ENCODE measurements around the gene SPDYE1.
"Not testable (repeated sequence)": the region's sequence is repeated elsewhere in the genome, so short reads cannot be mapped to it uniquely, and the experiment has no call there.

The SPDYE1 gene

GRCh38 chr7:43969586-43969985 is 28.1 kb upstream of the SPDYE1 start:
- H3K27me3 ChIP-seq (ENCODE audit: control insufficient read depth in 3 of 3, insufficient read depth in 3 of 3, low read depth in 1 of 3, low read length in 3 of 3); H4K8ac ChIP-seq (ENCODE audit: low read depth, low read length); H3K9me3 ChIP-seq (replicated peaks in 1 of 2; ENCODE audit: control insufficient read depth in 2 of 2, insufficient read depth in 1 of 2, low read depth in 1 of 2, low read length in 2 of 2); H3K4me3 ChIP-seq (ENCODE audit: low read length in 2 of 2); H2AFZ ChIP-seq (ENCODE audit: low read length); H3K79me1 ChIP-seq (ENCODE audit: low read depth, low read length); H3K4me1 ChIP-seq (ENCODE audit: control insufficient read depth in 2 of 2, insufficient read depth in 1 of 2, low read depth in 1 of 2, low read length in 2 of 2); H2BK12ac ChIP-seq (ENCODE audit: low read length); H3K36me3 ChIP-seq (replicated peaks in 1 of 2; ENCODE audit: control insufficient read depth in 2 of 2, insufficient read depth in 2 of 2, low read length in 2 of 2); H2BK15ac ChIP-seq (ENCODE audit: low read length); H3K4ac ChIP-seq (ENCODE audit: low read length); H2AK5ac ChIP-seq (ENCODE audit: low read depth, low read length); H3K18ac ChIP-seq (ENCODE audit: low read length); H2BK5ac ChIP-seq (ENCODE audit: low read length); DNase-seq (ENCODE audit: low spot score); H4K91ac ChIP-seq (ENCODE audit: low read depth, low read length, poor library complexity); H3K4me2 ChIP-seq (ENCODE audit: insufficient read depth, low read length, poor library complexity, severe bottlenecking); H2BK120ac ChIP-seq (ENCODE audit: low read depth, low read length); H3K14ac ChIP-seq (ENCODE audit: low read length); H3K9ac ChIP-seq (ENCODE audit: low read depth, low read length, poor library complexity); H3K23ac ChIP-seq (ENCODE audit: low read depth, low read length, poor library complexity); H3K27ac ChIP-seq (replicated peaks; ENCODE audit: low read length): not testable (repeated sequence)
- WGBS, 2 donors (ENCODE audit: extremely low coverage in 2 of 2, insufficient read length in 2 of 2, insufficient replicate concordance in 1 of 2) = no CpG with 5 or more reads among the region's 11 CpGs

- not testable (repeated sequence) for H2BK5ac ChIP-seq (ENCODE audit: low read length); H2BK120ac ChIP-seq (ENCODE audit: low read depth, low read length); H3K4ac ChIP-seq (ENCODE audit: low read length); H2AFZ ChIP-seq (ENCODE audit: low read length); H3K23ac ChIP-seq (ENCODE audit: low read depth, low read length, poor library complexity); DNase-seq (ENCODE audit: low spot score); H4K91ac ChIP-seq (ENCODE audit: low read depth, low read length, poor library complexity); H2AK5ac ChIP-seq (ENCODE audit: low read depth, low read length); H3K4me3 ChIP-seq (ENCODE audit: low read length in 2 of 2); H3K27ac ChIP-seq (replicated peaks; ENCODE audit: low read length); H3K18ac ChIP-seq (ENCODE audit: low read length); H3K4me1 ChIP-seq (ENCODE audit: control insufficient read depth in 2 of 2, insufficient read depth in 1 of 2, low read depth in 1 of 2, low read length in 2 of 2); H3K9ac ChIP-seq (ENCODE audit: low read depth, low read length, poor library complexity); H2BK15ac ChIP-seq (ENCODE audit: low read length); H3K9me3 ChIP-seq (replicated peaks in 1 of 2; ENCODE audit: control insufficient read depth in 2 of 2, insufficient read depth in 1 of 2, low read depth in 1 of 2, low read length in 2 of 2); H2BK12ac ChIP-seq (ENCODE audit: low read length); H3K14ac ChIP-seq (ENCODE audit: low read length); H3K79me1 ChIP-seq (ENCODE audit: low read depth, low read length); H4K8ac ChIP-seq (ENCODE audit: low read depth, low read length); H3K36me3 ChIP-seq (replicated peaks in 1 of 2; ENCODE audit: control insufficient read depth in 2 of 2, insufficient read depth in 2 of 2, low read length in 2 of 2); H3K27me3 ChIP-seq (ENCODE audit: control insufficient read depth in 3 of 3, insufficient read depth in 3 of 3, low read depth in 1 of 3, low read length in 3 of 3); H3K4me2 ChIP-seq (ENCODE audit: insufficient read depth, low read length, poor library complexity, severe bottlenecking)
- no CpG with 5 or more reads among the region's 5 CpGs for WGBS, 2 donors (ENCODE audit: extremely low coverage in 2 of 2, insufficient read length in 2 of 2, insufficient replicate concordance in 1 of 2)
Observed at GRCh38 chr7:43970698-43971097, 27.0 kb upstream of the SPDYE1 start.

GRCh38 chr7:43974033-43974573 is 23.6 kb upstream of the SPDYE1 start:
- H2AFZ ChIP-seq (ENCODE audit: low read length); H2BK5ac ChIP-seq (ENCODE audit: low read length); H3K4ac ChIP-seq (ENCODE audit: low read length); H4K91ac ChIP-seq (ENCODE audit: low read depth, low read length, poor library complexity); H3K4me3 ChIP-seq (ENCODE audit: low read length in 2 of 2); H3K9me3 ChIP-seq (replicated peaks in 1 of 2; ENCODE audit: control insufficient read depth in 2 of 2, insufficient read depth in 1 of 2, low read depth in 1 of 2, low read length in 2 of 2); H3K4me1 ChIP-seq (ENCODE audit: control insufficient read depth in 2 of 2, insufficient read depth in 1 of 2, low read depth in 1 of 2, low read length in 2 of 2); H3K18ac ChIP-seq (ENCODE audit: low read length); H3K9ac ChIP-seq (ENCODE audit: low read depth, low read length, poor library complexity); H2BK15ac ChIP-seq (ENCODE audit: low read length); DNase-seq (ENCODE audit: low spot score); H3K79me1 ChIP-seq (ENCODE audit: low read depth, low read length); H2BK12ac ChIP-seq (ENCODE audit: low read length); H3K23ac ChIP-seq (ENCODE audit: low read depth, low read length, poor library complexity); H2BK120ac ChIP-seq (ENCODE audit: low read depth, low read length); H3K27me3 ChIP-seq (ENCODE audit: control insufficient read depth in 3 of 3, insufficient read depth in 3 of 3, low read depth in 1 of 3, low read length in 3 of 3); H2AK5ac ChIP-seq (ENCODE audit: low read depth, low read length); H3K36me3 ChIP-seq (replicated peaks in 1 of 2; ENCODE audit: control insufficient read depth in 2 of 2, insufficient read depth in 2 of 2, low read length in 2 of 2); H3K27ac ChIP-seq (replicated peaks; ENCODE audit: low read length); H4K8ac ChIP-seq (ENCODE audit: low read depth, low read length); H3K4me2 ChIP-seq (ENCODE audit: insufficient read depth, low read length, poor library complexity, severe bottlenecking); H3K14ac ChIP-seq (ENCODE audit: low read length): not testable (repeated sequence)
- no CpG with 5 or more reads among the region's 8 CpGs for WGBS, 2 donors (ENCODE audit: extremely low coverage in 2 of 2, insufficient read length in 2 of 2, insufficient replicate concordance in 1 of 2)

- H3K9me3 ChIP-seq (replicated peaks in 1 of 2; ENCODE audit: control insufficient read depth in 2 of 2, insufficient read depth in 1 of 2, low read depth in 1 of 2, low read length in 2 of 2); H2BK5ac ChIP-seq (ENCODE audit: low read length); DNase-seq (ENCODE audit: low spot score); H3K36me3 ChIP-seq (replicated peaks in 1 of 2; ENCODE audit: control insufficient read depth in 2 of 2, insufficient read depth in 2 of 2, low read length in 2 of 2); H2AFZ ChIP-seq (ENCODE audit: low read length); H4K8ac ChIP-seq (ENCODE audit: low read depth, low read length); H4K91ac ChIP-seq (ENCODE audit: low read depth, low read length, poor library complexity); H3K4me1 ChIP-seq (ENCODE audit: control insufficient read depth in 2 of 2, insufficient read depth in 1 of 2, low read depth in 1 of 2, low read length in 2 of 2); H3K4ac ChIP-seq (ENCODE audit: low read length); H2BK120ac ChIP-seq (ENCODE audit: low read depth, low read length); H3K23ac ChIP-seq (ENCODE audit: low read depth, low read length, poor library complexity); H3K14ac ChIP-seq (ENCODE audit: low read length); H3K27me3 ChIP-seq (ENCODE audit: control insufficient read depth in 3 of 3, insufficient read depth in 3 of 3, low read depth in 1 of 3, low read length in 3 of 3); H3K4me2 ChIP-seq (ENCODE audit: insufficient read depth, low read length, poor library complexity, severe bottlenecking); H3K4me3 ChIP-seq (ENCODE audit: low read length in 2 of 2); H3K79me1 ChIP-seq (ENCODE audit: low read depth, low read length); H2BK12ac ChIP-seq (ENCODE audit: low read length); H2BK15ac ChIP-seq (ENCODE audit: low read length); H3K18ac ChIP-seq (ENCODE audit: low read length); H2AK5ac ChIP-seq (ENCODE audit: low read depth, low read length); H3K27ac ChIP-seq (replicated peaks; ENCODE audit: low read length); H3K9ac ChIP-seq (ENCODE audit: low read depth, low read length, poor library complexity): not testable (repeated sequence)
- WGBS, 2 donors (ENCODE audit: extremely low coverage in 2 of 2, insufficient read length in 2 of 2, insufficient replicate concordance in 1 of 2) = no CpG with 5 or more reads among the region's 10 CpGs
Observed at GRCh38 chr7:43974725-43975482, 22.8 kb upstream of the SPDYE1 start.
